Breast epithelium (tissue), 3 donors: ENCODE results near the gene C16orf90.

ENCODE experiments used
- POLR2A ChIP-seq: fragments of 450-650 bp; IDR thresholded peaks from one replicate; pipeline ENCODE4 v1.6.1; 2016; ENCODE audit warnings: antibody characterized with exemption, mild to moderate bottlenecking, moderate library complexity
- TF ChIP-seq, protein P1 (sequence below), 3 donors: fragments of 450-650 bp; IDR thresholded peaks; one replicate each; pipeline ENCODE4 v1.5.1; 2016 to 2017; ENCODE audit warnings: antibody characterized with exemption in 3 of 3, mild to moderate bottlenecking in 3 of 3, moderate library complexity in 3 of 3

GRCh38 chr16:3530371-3530914, 35.2 kb upstream of the C16orf90 start:
- no peak for TF ChIP-seq POLR2A
- TF ChIP-seq, protein P1, sequence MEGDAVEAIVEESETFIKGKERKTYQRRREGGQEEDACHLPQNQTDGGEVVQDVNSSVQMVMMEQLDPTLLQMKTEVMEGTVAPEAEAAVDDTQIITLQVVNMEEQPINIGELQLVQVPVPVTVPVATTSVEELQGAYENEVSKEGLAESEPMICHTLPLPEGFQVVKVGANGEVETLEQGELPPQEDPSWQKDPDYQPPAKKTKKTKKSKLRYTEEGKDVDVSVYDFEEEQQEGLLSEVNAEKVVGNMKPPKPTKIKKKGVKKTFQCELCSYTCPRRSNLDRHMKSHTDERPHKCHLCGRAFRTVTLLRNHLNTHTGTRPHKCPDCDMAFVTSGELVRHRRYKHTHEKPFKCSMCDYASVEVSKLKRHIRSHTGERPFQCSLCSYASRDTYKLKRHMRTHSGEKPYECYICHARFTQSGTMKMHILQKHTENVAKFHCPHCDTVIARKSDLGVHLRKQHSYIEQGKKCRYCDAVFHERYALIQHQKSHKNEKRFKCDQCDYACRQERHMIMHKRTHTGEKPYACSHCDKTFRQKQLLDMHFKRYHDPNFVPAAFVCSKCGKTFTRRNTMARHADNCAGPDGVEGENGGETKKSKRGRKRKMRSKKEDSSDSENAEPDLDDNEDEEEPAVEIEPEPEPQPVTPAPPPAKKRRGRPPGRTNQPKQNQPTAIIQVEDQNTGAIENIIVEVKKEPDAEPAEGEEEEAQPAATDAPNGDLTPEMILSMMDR (IDR thresholded peaks at IDR 0.05): no peak
